Suprapubic skin (tissue), 4 donors: Measurements from ENCODE around the gene TDRD5. TPM values are rescaled to one million over a fixed set of nuclear protein-coding genes. Genes with fewer than 3 reads are reported as not detected.

Experiments used
- DNase-seq, 2 donors: peaks; one replicate each; pipeline ENCODE4 v3.0.0-alpha.2; 2019; ENCODE audit warnings: low spot score in 2 of 2
- H3K27ac ChIP-seq: fragments of 200-600 bp; sonication (generic); one replicate; pipeline ENCODE4 v1.5.1; 2019
- H3K27me3 ChIP-seq: fragments of 200-600 bp; sonication (generic); one replicate; pipeline ENCODE4 v1.5.1; 2019
- H3K36me3 ChIP-seq: fragments of 200-600 bp; sonication (generic); one replicate; pipeline ENCODE4 v1.5.1; 2019
- H3K4me1 ChIP-seq: fragments of 200-600 bp; sonication (generic); one replicate; pipeline ENCODE4 v1.5.1; 2019
- H3K4me3 ChIP-seq: fragments of 200-600 bp; sonication (generic); one replicate; pipeline ENCODE4 v1.5.1; 2019; ENCODE audit warnings: mild to moderate bottlenecking
- H3K9me3 ChIP-seq: fragments of 200-600 bp; sonication (generic); one replicate; pipeline ENCODE4 v1.5.1; 2019
- EP300 ChIP-seq: sonication (generic); formaldehyde crosslinking; IDR thresholded peaks from one replicate; pipeline ENCODE4 v1.6.1; 2017; ENCODE audit warnings: antibody characterized with exemption
- POLR2A ChIP-seq, 2 donors: fragments of 450-650 bp; IDR thresholded peaks; one replicate each; pipeline ENCODE4 v1.6.1; 2017; ENCODE audit warnings: antibody characterized with exemption in 2 of 2, mild to moderate bottlenecking in 2 of 2, moderate library complexity in 2 of 2
- POLR2AphosphoS5 ChIP-seq, 3 donors: sonication (generic); formaldehyde crosslinking; IDR thresholded peaks; one replicate each; pipeline ENCODE4 v1.6.1; 2017; ENCODE audit warnings: antibody characterized with exemption in 3 of 3
- WGBS: methylation state at CpG from one replicate; pipeline ENCODE4 v1.1.5; 2018; 5-methylcytosine and 5-hydroxymethylcytosine counted together
- total RNA-seq, 4 donors: library from RNA; depleted of rRNA; stranded (reverse); fragments of >200 nt; gene quantifications; one replicate each; pipeline ENCODE4 v1.1.0, GENCODE V29; 2016
- TF ChIP-seq, protein P1 (sequence below), 2 donors: fragments of 200-600 bp in 1 of 2; fragments of 450-650 bp in 1 of 2; sonication (generic) in 1 of 2; IDR thresholded peaks; one replicate each; pipeline ENCODE4 v1.5.1; 2016 to 2019; ENCODE audit warnings: antibody characterized with exemption in 2 of 2, mild to moderate bottlenecking in 1 of 2, moderate library complexity in 1 of 2

TDRD5 gene
- total RNA-seq, 4 donors from 2014 or later, result 0.49 to 1.2 (median 0.66) TPM

- WGBS, result 83% methylated on average over 4 of the region's 4 CpGs
- no peak overlapping the region for H3K4me3 ChIP-seq
- DNase-seq, result no peak
- H3K27ac ChIP-seq, result no peak overlapping the region
- peaks cover 17% of the 10 kb centered on the region for H3K4me1 ChIP-seq
- no peaks in the 10 kb centered on the region for H3K9me3 ChIP-seq
- TF ChIP-seq, protein P1, sequence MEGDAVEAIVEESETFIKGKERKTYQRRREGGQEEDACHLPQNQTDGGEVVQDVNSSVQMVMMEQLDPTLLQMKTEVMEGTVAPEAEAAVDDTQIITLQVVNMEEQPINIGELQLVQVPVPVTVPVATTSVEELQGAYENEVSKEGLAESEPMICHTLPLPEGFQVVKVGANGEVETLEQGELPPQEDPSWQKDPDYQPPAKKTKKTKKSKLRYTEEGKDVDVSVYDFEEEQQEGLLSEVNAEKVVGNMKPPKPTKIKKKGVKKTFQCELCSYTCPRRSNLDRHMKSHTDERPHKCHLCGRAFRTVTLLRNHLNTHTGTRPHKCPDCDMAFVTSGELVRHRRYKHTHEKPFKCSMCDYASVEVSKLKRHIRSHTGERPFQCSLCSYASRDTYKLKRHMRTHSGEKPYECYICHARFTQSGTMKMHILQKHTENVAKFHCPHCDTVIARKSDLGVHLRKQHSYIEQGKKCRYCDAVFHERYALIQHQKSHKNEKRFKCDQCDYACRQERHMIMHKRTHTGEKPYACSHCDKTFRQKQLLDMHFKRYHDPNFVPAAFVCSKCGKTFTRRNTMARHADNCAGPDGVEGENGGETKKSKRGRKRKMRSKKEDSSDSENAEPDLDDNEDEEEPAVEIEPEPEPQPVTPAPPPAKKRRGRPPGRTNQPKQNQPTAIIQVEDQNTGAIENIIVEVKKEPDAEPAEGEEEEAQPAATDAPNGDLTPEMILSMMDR (IDR thresholded peaks at IDR 0.05), result no peak
- TF ChIP-seq EP300 (no peak), POLR2AphosphoS5 (IDR thresholded peaks at IDR 0.05) (no peak)
- H3K27me3 ChIP-seq, result peaks cover 22% of the 10 kb centered on the region
- H3K36me3 ChIP-seq, result no peaks in the 10 kb centered on the region
These were observed 2.1 kb upstream of the TDRD5 start for GRCh38 chr1:179589509-179589908.

- peaks cover 17% of the 10 kb centered on the region for H3K4me1 ChIP-seq
- 87% methylated on average over 11 of the region's 11 CpGs for WGBS
- H3K27ac ChIP-seq, result no peak overlapping the region
- no peak for DNase-seq
- TF ChIP-seq POLR2A (IDR thresholded peaks at IDR 0.05) (no peak), EP300 (no peak), POLR2AphosphoS5 (IDR thresholded peaks at IDR 0.05) (no peak)
- TF ChIP-seq, protein P1 (IDR thresholded peaks at IDR 0.05), result no peak
- no peaks in the 10 kb centered on the region for H3K36me3 ChIP-seq
- H3K4me3 ChIP-seq, result no peak overlapping the region
- H3K9me3 ChIP-seq, result no peaks in the 10 kb centered on the region
- peaks cover 22% of the 10 kb centered on the region for H3K27me3 ChIP-seq
These were observed 961 bp upstream of the TDRD5 start for GRCh38 chr1:179590671-179591070.

DNA sequence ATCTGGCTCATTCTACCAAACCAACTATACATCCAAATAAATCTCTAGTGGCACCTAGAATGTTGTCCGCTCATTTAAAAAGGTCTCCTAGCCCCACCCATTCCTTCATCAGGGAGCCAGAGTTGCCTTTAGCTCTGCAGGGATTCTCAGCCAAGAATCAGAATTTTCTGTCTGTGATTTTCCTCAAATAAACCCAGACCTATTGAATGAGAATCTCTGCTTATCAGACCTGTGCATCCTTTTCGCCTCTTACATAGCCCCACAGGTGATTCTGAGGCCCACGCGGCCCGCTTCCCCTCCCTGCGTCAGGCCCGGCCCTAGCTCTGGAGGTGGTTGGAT is 410 bp upstream of the TDRD5 start:
- H3K4me1 ChIP-seq, result peaks cover 15% of the 10 kb centered on the region
- TF ChIP-seq POLR2AphosphoS5 (IDR thresholded peaks at IDR 0.05) (no peak), EP300 (no peak), POLR2A (IDR thresholded peaks at IDR 0.05) (no peak)
- TF ChIP-seq, protein P1 (IDR thresholded peaks at IDR 0.05), result no peak
- H3K27ac ChIP-seq, result no peak overlapping the region
- no peaks in the 10 kb centered on the region for H3K9me3 ChIP-seq
- H3K36me3 ChIP-seq, result no peaks in the 10 kb centered on the region
- 21% methylated on average over 7 of the region's 7 CpGs for WGBS
- peak overlapping the region; percentile 48 for H3K4me3 ChIP-seq
- DNase-seq, result no peak
- peaks cover 22% of the 10 kb centered on the region for H3K27me3 ChIP-seq

DNA sequence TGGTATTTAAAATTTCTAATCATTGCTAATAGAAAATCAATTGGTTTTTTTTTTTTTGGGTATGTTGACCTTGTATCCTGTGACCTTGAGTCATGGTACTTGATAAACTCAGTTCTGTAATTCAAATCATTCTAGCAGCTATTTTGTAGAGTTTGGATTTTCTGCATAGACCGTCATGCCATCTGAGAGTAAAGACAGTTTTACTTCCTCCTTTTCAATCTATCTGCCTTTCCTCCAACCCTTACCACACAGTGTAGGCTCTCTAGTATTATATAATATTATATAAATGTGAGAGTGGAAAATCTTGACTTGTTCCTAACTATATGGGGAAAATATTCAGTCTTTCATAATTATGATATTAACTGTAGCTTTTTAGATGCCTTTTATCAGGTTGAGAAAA is 7.0 kb downstream of the TDRD5 start:
- H3K27me3 ChIP-seq, result no peaks in the 10 kb centered on the region
- H3K36me3 ChIP-seq, result no peaks in the 10 kb centered on the region
- H3K9me3 ChIP-seq, result no peaks in the 10 kb centered on the region
- H3K27ac ChIP-seq, result no peak overlapping the region
- H3K4me3 ChIP-seq, result no peak overlapping the region
- TF ChIP-seq, protein P1 (IDR thresholded peaks at IDR 0.05), result no peak
- TF ChIP-seq POLR2A (IDR thresholded peaks at IDR 0.05), result no peak
- no peak for TF ChIP-seq POLR2AphosphoS5 (IDR thresholded peaks at IDR 0.05)
- no peak for TF ChIP-seq EP300
- 74% methylated on average over 1 of the region's 1 CpG for WGBS
- no peaks in the 10 kb centered on the region for H3K4me1 ChIP-seq
- DNase-seq, result no peak

- no peaks in the 10 kb centered on the region for H3K9me3 ChIP-seq
- no peak overlapping the region for H3K4me3 ChIP-seq
- H3K27me3 ChIP-seq, result no peaks in the 10 kb centered on the region
- DNase-seq, result no peak
- TF ChIP-seq, protein P1 (IDR thresholded peaks at IDR 0.05), result peak in 1 of 2 donors; percentile 36
- TF ChIP-seq POLR2AphosphoS5 (IDR thresholded peaks at IDR 0.05), result no peak
- H3K36me3 ChIP-seq, result no peaks in the 10 kb centered on the region
- H3K4me1 ChIP-seq, result no peaks in the 10 kb centered on the region
- no peak overlapping the region for H3K27ac ChIP-seq
These were observed 8.1 kb downstream of the TDRD5 start for GRCh38 chr1:179599623-179600249.
